Right lobe of liver (tissue), 6 donors: ENCODE results near the gene GPRC5A. TPM values are rescaled to one million over a fixed set of nuclear protein-coding genes. Genes with fewer than 3 reads are reported as not detected.

Source experiments
- ATAC-seq, 4 donors: fragments of 200-7000 bp; cut with Tn5 transposase; one replicate each; pipeline ENCODE4 v1.9.1; 2020; ENCODE audit warnings: mild to moderate bottlenecking in 4 of 4, moderate library complexity in 4 of 4
- DNase-seq, 3 donors: peaks; one replicate each; pipeline ENCODE4 v3.0.0-alpha.2; 2020
- H3K27ac ChIP-seq, 3 donors: fragments of 200-600 bp; one replicate each; pipeline ENCODE4 v1.8.0; 2022
- H3K27me3 ChIP-seq, 2 donors: fragments of 200-600 bp; one replicate each; pipeline ENCODE4 v1.8.0; 2022
- H3K36me3 ChIP-seq, 4 donors: fragments of 200-600 bp; sonication (generic) in 1 of 4; one replicate each; pipeline versions ENCODE4 v1.5.1 to v1.8.0; 2017 to 2022; ENCODE audit warnings: control low read depth in 1 of 4
- H3K4me1 ChIP-seq, 4 donors: fragments of 200-600 bp; sonication (generic) in 1 of 4; one replicate each; pipeline versions ENCODE4 v1.5.1 to v1.8.0; 2017 to 2022; ENCODE audit warnings: control low read depth in 1 of 4
- H3K4me3 ChIP-seq, 3 donors: fragments of 200-600 bp; one replicate each; pipeline ENCODE4 v1.8.0; 2022
- H3K9me3 ChIP-seq, 4 donors: fragments of 200-600 bp; sonication (generic) in 1 of 4; one replicate each; pipeline versions ENCODE4 v1.5.1 to v1.8.0; 2017 to 2022; ENCODE audit warnings: control low read depth in 1 of 4
- POLR2A ChIP-seq: fragments of 450-650 bp; IDR thresholded peaks from one replicate; pipeline ENCODE4 v1.6.1; 2017; ENCODE audit warnings: antibody characterized with exemption, mild to moderate bottlenecking
- WGBS: methylation state at CpG from one replicate; pipeline ENCODE4 v1.1.6; 2018; ENCODE audit warnings: low coverage, low lambda C conversion rate; ENCODE audit not compliant: insufficient coverage; ENCODE audit errors: missing lambda C conversion rate; 5-methylcytosine and 5-hydroxymethylcytosine counted together
- intact Hi-C, 2 donors: fragments of 100-400 bp; cut with DNase I; formaldehyde crosslinking; loops; one replicate each; pipeline versions ENCODE4 v1.11.2 to v1.14.1; 2022
- total RNA-seq, 6 experiments: library from RNA; depleted of rRNA in 2 of 6; stranded (reverse); fragments of >200 nt in 2 of 6; fragmentation: NEBNext Ultra II Directional in 3 of 6; extraction: Animal tissue kit (Norgen Biotek cat#: 25700) in 3 of 6; gene quantifications; one replicate each; pipeline versions ENCODE4 v1.1.0 to v1.2.4, GENCODE V29; 2016 to 2023
- TF ChIP-seq, protein P1 (sequence below), 4 donors: fragments of 200-600 bp in 3 of 4; fragments of 450-650 bp in 1 of 4; IDR thresholded peaks; one replicate each; pipeline versions ENCODE4 v1.5.1 to v1.8.0; 2016 to 2022; ENCODE audit warnings: antibody characterized with exemption in 4 of 4, mild to moderate bottlenecking in 2 of 4
- donor health status: DM: no; HTN: yes; CAD: no.
- donor health status: DM: no; HTN: no; CAD: no.
- donor health status: DM: no; HTN: no; CAD: no.
- donor health status: DM: no; HTN: yes; CAD: no.
- donor health status: DM: no; HTN: yes; CAD: no.

Gene GPRC5A
- total RNA-seq, 6 experiments from 2014 or later, result 0.35 to 0.80 (median 0.44) TPM

DNA sequence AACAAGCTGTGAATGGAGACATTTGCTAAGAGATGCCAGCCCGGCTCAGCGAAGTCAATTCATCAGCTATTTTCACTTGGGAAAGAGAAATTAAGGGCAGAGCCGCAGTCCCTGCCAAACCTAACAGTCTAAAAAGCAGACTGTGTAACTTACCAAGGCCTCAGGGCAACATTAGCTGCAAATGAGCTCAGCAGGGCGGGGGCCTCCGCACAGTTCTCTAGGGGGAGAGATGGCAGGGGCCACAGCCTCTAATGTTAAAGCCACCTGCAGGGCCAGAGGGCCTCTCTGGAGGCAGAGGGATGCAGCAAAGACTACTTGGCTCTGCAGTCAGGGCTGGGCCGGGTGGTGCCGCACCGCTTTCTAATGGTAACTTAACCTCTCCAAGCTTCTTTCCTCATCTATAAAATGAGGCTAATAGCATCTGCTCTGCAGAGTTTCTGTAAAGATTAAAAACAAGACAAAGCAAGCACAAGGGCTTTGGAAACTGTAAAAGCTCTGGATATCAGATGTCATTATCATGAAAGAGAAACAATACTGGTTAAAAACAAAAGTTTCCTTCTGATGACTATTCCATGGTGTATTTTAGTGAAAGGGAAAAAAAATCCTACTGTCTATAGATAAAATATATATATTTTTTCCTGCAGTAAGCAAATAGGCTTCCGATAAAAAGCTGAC is 13.4 kb upstream of the GPRC5A start:
- WGBS, result 82% methylated on average over 5 of the region's 9 CpGs
- H3K4me1 ChIP-seq, result no peaks in the 10 kb centered on the region
- TF ChIP-seq POLR2A, result no peak
- TF ChIP-seq, protein P1, sequence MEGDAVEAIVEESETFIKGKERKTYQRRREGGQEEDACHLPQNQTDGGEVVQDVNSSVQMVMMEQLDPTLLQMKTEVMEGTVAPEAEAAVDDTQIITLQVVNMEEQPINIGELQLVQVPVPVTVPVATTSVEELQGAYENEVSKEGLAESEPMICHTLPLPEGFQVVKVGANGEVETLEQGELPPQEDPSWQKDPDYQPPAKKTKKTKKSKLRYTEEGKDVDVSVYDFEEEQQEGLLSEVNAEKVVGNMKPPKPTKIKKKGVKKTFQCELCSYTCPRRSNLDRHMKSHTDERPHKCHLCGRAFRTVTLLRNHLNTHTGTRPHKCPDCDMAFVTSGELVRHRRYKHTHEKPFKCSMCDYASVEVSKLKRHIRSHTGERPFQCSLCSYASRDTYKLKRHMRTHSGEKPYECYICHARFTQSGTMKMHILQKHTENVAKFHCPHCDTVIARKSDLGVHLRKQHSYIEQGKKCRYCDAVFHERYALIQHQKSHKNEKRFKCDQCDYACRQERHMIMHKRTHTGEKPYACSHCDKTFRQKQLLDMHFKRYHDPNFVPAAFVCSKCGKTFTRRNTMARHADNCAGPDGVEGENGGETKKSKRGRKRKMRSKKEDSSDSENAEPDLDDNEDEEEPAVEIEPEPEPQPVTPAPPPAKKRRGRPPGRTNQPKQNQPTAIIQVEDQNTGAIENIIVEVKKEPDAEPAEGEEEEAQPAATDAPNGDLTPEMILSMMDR (IDR thresholded peaks at IDR 0.05), result no peak
- no peak for ATAC-seq
- no peak overlapping the region for H3K4me3 ChIP-seq
- no peaks in the 10 kb centered on the region for H3K27me3 ChIP-seq
- H3K27ac ChIP-seq, result no peak overlapping the region
- no peaks in the 10 kb centered on the region for H3K36me3 ChIP-seq
- intact Hi-C loops, result no loop called here
- no peaks in the 10 kb centered on the region for H3K9me3 ChIP-seq
- no peak for DNase-seq

DNA sequence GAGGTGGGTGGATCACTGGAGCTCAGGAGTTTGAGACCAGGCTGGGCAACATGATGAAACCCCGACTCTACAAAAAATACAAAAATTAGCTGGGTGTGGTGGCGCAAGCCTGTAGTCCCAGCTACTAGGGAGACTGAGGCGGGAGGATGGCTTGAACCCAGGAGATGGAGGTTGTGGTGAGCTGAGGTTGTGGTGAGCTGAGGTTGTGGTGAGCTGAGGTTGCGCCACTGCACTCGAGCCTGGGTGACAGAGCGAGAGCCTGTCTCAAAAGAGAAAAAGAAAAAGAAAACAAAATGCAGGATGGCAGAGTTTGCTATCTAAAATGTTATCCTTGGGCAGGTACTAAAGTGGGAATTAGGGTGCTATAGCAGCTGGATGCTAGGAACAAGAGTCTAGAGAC is 10.8 kb upstream of the GPRC5A start:
- no peaks in the 10 kb centered on the region for H3K9me3 ChIP-seq
- no peaks in the 10 kb centered on the region for H3K4me1 ChIP-seq
- no peak for ATAC-seq
- TF ChIP-seq POLR2A, result no peak
- TF ChIP-seq, protein P1 (IDR thresholded peaks at IDR 0.05), result no peak
- intact Hi-C loops, result no loop called here
- no peaks in the 10 kb centered on the region for H3K27me3 ChIP-seq
- no peaks in the 10 kb centered on the region for H3K36me3 ChIP-seq
- no peak overlapping the region for H3K27ac ChIP-seq
- no peak for DNase-seq
- H3K4me3 ChIP-seq, result no peak overlapping the region
- WGBS, result 49% methylated on average over 5 of the region's 6 CpGs

DNA sequence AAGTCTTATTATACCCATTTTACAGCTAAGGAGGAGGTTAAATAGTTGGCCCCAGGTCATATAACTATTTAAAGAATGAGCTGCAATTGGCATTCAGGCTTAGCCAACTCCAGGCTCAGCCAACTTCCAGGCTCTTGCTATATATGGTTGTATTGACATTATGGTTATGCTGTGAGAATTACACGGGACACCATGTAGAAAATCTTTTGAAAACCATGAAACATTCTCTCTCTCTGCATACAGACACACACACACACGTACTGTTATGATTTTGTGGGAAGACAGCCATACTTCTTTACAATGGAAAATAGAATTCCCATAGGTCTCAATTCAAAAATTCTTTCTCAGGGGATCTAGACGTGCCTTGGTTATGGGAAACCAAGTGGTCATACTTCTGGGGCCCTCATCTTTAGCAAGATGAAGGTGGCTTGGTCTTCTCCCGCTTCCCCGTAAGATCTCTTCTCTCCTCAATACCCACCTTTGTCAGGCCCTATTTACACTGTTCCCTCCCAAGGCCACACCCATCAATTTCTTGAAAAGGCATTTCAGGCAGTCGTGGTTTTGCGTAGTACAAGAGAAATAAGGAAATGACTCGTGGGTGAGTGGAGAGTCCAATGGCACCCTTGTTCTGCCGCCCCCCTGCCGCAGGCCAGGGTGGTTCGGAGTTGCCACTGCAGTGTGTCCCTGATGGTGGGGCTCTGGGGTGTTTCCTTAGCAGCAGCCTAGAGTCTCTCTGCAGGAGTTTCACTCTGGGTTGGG is 10.0 kb upstream of the GPRC5A start:
- Histone ChIP-seq H3K36me3 (no peaks in the 10 kb centered on the region), H3K4me1 (no peaks in the 10 kb centered on the region), H3K27ac (no peak overlapping the region), H3K4me3 (no peak overlapping the region), H3K27me3 (no peaks in the 10 kb centered on the region), H3K9me3 (no peaks in the 10 kb centered on the region)
- DNase-seq, result no peak
- 73% methylated on average over 10 of the region's 11 CpGs for WGBS
- TF ChIP-seq, protein P1 (IDR thresholded peaks at IDR 0.05), result no peak
- no peak for TF ChIP-seq POLR2A
- no peak for ATAC-seq
- intact Hi-C loops, result no loop called here

DNA sequence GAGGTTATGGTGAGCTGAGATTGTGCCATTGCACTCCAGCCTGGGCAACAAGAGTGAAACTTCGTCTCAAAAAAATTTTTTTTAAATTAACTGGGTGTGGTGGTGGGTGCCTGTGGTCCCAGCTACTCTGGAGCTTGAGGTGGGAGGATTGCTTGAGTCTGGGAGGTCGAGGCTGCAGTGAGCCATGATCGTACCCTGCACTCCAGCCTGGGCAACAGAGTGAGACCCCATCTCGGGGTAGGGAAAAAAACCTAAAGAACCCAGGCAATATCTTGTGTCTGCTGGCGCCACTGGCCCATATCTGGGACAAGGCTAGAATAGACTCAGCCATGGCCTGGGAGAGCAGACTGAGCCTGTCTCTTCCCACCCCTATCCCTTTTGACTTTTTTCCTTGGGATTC is 9.1 kb upstream of the GPRC5A start:
- WGBS, result 81% methylated on average over 3 of the region's 5 CpGs
- H3K36me3 ChIP-seq, result no peaks in the 10 kb centered on the region
- no peaks in the 10 kb centered on the region for H3K4me1 ChIP-seq
- no peaks in the 10 kb centered on the region for H3K9me3 ChIP-seq
- no peak for DNase-seq
- no peak overlapping the region for H3K27ac ChIP-seq
- intact Hi-C loops, result no loop called here
- no peak for ATAC-seq
- H3K27me3 ChIP-seq, result no peaks in the 10 kb centered on the region
- H3K4me3 ChIP-seq, result no peak overlapping the region
- TF ChIP-seq, protein P1 (IDR thresholded peaks at IDR 0.05), result no peak
